ENCODE data around the gene TMPRSS11A.

Gene TMPRSS11A

GRCh38 chr4:67939195-67939594, 24.1 kb downstream of the TMPRSS11A start:
- peaks cover 0 to 2% (median 0%) of the 10 kb centered on the region in 5 donors for H3K9me3 ChIP-seq (ENCODE audit: control insufficient read depth in 5 of 5, low read length in 5 of 5)
- H3K4me1 ChIP-seq (ENCODE audit: control insufficient read depth in 5 of 5, insufficient read depth in 5 of 5, low read length in 5 of 5): no peaks in the 10 kb centered on the region
- no peaks in the 10 kb centered on the region for H3K27me3 ChIP-seq (ENCODE audit: control insufficient read depth in 5 of 5, insufficient read depth in 4 of 5, low read length in 5 of 5)
- no peak overlapping the region for H3K9ac ChIP-seq (ENCODE audit: low read length in 5 of 5)
- H3K27ac ChIP-seq (ENCODE audit: low read depth, low read length): no peak overlapping the region
- no peak overlapping the region for H3K4me3 ChIP-seq (ENCODE audit: low read depth in 1 of 5, low read length in 5 of 5)
- H3K36me3 ChIP-seq (ENCODE audit: control insufficient read depth in 5 of 5, insufficient read depth in 5 of 5, low read length in 5 of 5): no peaks in the 10 kb centered on the region

GRCh38 chr4:67935888-67936287, 27.4 kb downstream of the TMPRSS11A start:
- Histone ChIP-seq H3K9me3 (ENCODE audit: control insufficient read depth in 5 of 5, low read length in 5 of 5) (peaks cover 0 to 2% (median 0%) of the 10 kb centered on the region in 5 donors), H3K4me1 (ENCODE audit: control insufficient read depth in 5 of 5, insufficient read depth in 5 of 5, low read length in 5 of 5) (no peaks in the 10 kb centered on the region), H3K27ac (ENCODE audit: low read depth, low read length) (no peak overlapping the region), H3K27me3 (ENCODE audit: control insufficient read depth in 5 of 5, insufficient read depth in 4 of 5, low read length in 5 of 5) (no peaks in the 10 kb centered on the region), H3K9ac (ENCODE audit: low read length in 5 of 5) (no peak overlapping the region), H3K36me3 (ENCODE audit: control insufficient read depth in 5 of 5, insufficient read depth in 5 of 5, low read length in 5 of 5) (no peaks in the 10 kb centered on the region), H3K4me3 (ENCODE audit: low read depth in 1 of 5, low read length in 5 of 5) (no peak overlapping the region)

GRCh38 chr4:67934628-67935027, 28.7 kb downstream of the TMPRSS11A start:
- H3K4me3 ChIP-seq (ENCODE audit: low read depth in 1 of 5, low read length in 5 of 5): no peak overlapping the region
- peaks cover 0 to 2% (median 0%) of the 10 kb centered on the region in 5 donors for H3K9me3 ChIP-seq (ENCODE audit: control insufficient read depth in 5 of 5, low read length in 5 of 5)
- no peaks in the 10 kb centered on the region for H3K36me3 ChIP-seq (ENCODE audit: control insufficient read depth in 5 of 5, insufficient read depth in 5 of 5, low read length in 5 of 5)
- no peak overlapping the region for H3K27ac ChIP-seq (ENCODE audit: low read depth, low read length)
- no peaks in the 10 kb centered on the region for H3K27me3 ChIP-seq (ENCODE audit: control insufficient read depth in 5 of 5, insufficient read depth in 4 of 5, low read length in 5 of 5)
- no peak overlapping the region for H3K9ac ChIP-seq (ENCODE audit: low read length in 5 of 5)
- no peaks in the 10 kb centered on the region for H3K4me1 ChIP-seq (ENCODE audit: control insufficient read depth in 5 of 5, insufficient read depth in 5 of 5, low read length in 5 of 5)

GRCh38 chr4:67933755-67934154, 29.5 kb downstream of the TMPRSS11A start:
- Histone ChIP-seq H3K36me3 (ENCODE audit: control insufficient read depth in 5 of 5, insufficient read depth in 5 of 5, low read length in 5 of 5) (no peaks in the 10 kb centered on the region), H3K27me3 (ENCODE audit: control insufficient read depth in 5 of 5, insufficient read depth in 4 of 5, low read length in 5 of 5) (no peaks in the 10 kb centered on the region), H3K9me3 (ENCODE audit: control insufficient read depth in 5 of 5, low read length in 5 of 5) (peaks cover 0 to 2% (median 0%) of the 10 kb centered on the region in 5 donors), H3K27ac (ENCODE audit: low read depth, low read length) (no peak overlapping the region), H3K9ac (ENCODE audit: low read length in 5 of 5) (no peak overlapping the region), H3K4me1 (ENCODE audit: control insufficient read depth in 5 of 5, insufficient read depth in 5 of 5, low read length in 5 of 5) (no peaks in the 10 kb centered on the region), H3K4me3 (ENCODE audit: low read depth in 1 of 5, low read length in 5 of 5) (no peak overlapping the region)

- no peaks in the 10 kb centered on the region for H3K36me3 ChIP-seq (ENCODE audit: control insufficient read depth in 5 of 5, insufficient read depth in 5 of 5, low read length in 5 of 5)
- no peak overlapping the region for H3K4me3 ChIP-seq (ENCODE audit: low read depth in 1 of 5, low read length in 5 of 5)
- no peak overlapping the region for H3K9ac ChIP-seq (ENCODE audit: low read length in 5 of 5)
- no peak overlapping the region for H3K27ac ChIP-seq (ENCODE audit: low read depth, low read length)
- H3K4me1 ChIP-seq (ENCODE audit: control insufficient read depth in 5 of 5, insufficient read depth in 5 of 5, low read length in 5 of 5): no peaks in the 10 kb centered on the region
- peaks cover 0 to 2% (median 0%) of the 10 kb centered on the region in 5 donors for H3K9me3 ChIP-seq (ENCODE audit: control insufficient read depth in 5 of 5, low read length in 5 of 5)
- H3K27me3 ChIP-seq (ENCODE audit: control insufficient read depth in 5 of 5, insufficient read depth in 4 of 5, low read length in 5 of 5): no peaks in the 10 kb centered on the region
These were observed 30.3 kb downstream of the TMPRSS11A start for GRCh38 chr4:67933038-67933437.

- Histone ChIP-seq H3K9ac (ENCODE audit: low read length in 5 of 5) (no peak overlapping the region), H3K4me3 (ENCODE audit: low read depth in 1 of 5, low read length in 5 of 5) (no peak overlapping the region), H3K4me1 (ENCODE audit: control insufficient read depth in 5 of 5, insufficient read depth in 5 of 5, low read length in 5 of 5) (no peaks in the 10 kb centered on the region), H3K27ac (ENCODE audit: low read depth, low read length) (no peak overlapping the region), H3K27me3 (ENCODE audit: control insufficient read depth in 5 of 5, insufficient read depth in 4 of 5, low read length in 5 of 5) (no peaks in the 10 kb centered on the region), H3K36me3 (ENCODE audit: control insufficient read depth in 5 of 5, insufficient read depth in 5 of 5, low read length in 5 of 5) (no peaks in the 10 kb centered on the region), H3K9me3 (ENCODE audit: control insufficient read depth in 5 of 5, low read length in 5 of 5) (peaks cover 0 to 5% (median 0%) of the 10 kb centered on the region in 5 donors)
These were observed 32.0 kb downstream of the TMPRSS11A start for GRCh38 chr4:67931256-67931655.

GRCh38 chr4:67929426-67929825, 33.9 kb downstream of the TMPRSS11A start:
- no peaks in the 10 kb centered on the region for H3K4me1 ChIP-seq (ENCODE audit: control insufficient read depth in 5 of 5, insufficient read depth in 5 of 5, low read length in 5 of 5)
- H3K27ac ChIP-seq (ENCODE audit: low read depth, low read length): no peak overlapping the region
- H3K36me3 ChIP-seq (ENCODE audit: control insufficient read depth in 5 of 5, insufficient read depth in 5 of 5, low read length in 5 of 5): no peaks in the 10 kb centered on the region
- no peak overlapping the region for H3K4me3 ChIP-seq (ENCODE audit: low read depth in 1 of 5, low read length in 5 of 5)
- no peak overlapping the region for H3K9ac ChIP-seq (ENCODE audit: low read length in 5 of 5)
- H3K27me3 ChIP-seq (ENCODE audit: control insufficient read depth in 5 of 5, insufficient read depth in 4 of 5, low read length in 5 of 5): no peaks in the 10 kb centered on the region
- peaks cover 0 to 5% (median 4%) of the 10 kb centered on the region in 5 donors for H3K9me3 ChIP-seq (ENCODE audit: control insufficient read depth in 5 of 5, low read length in 5 of 5)

- no peak overlapping the region for H3K27ac ChIP-seq (ENCODE audit: low read depth, low read length)
- no peaks in the 10 kb centered on the region for H3K27me3 ChIP-seq (ENCODE audit: control insufficient read depth in 5 of 5, insufficient read depth in 4 of 5, low read length in 5 of 5)
- no peaks in the 10 kb centered on the region for H3K36me3 ChIP-seq (ENCODE audit: control insufficient read depth in 5 of 5, insufficient read depth in 5 of 5, low read length in 5 of 5)
- H3K4me3 ChIP-seq (ENCODE audit: low read depth in 1 of 5, low read length in 5 of 5): no peak overlapping the region
- no peak overlapping the region for H3K9ac ChIP-seq (ENCODE audit: low read length in 5 of 5)
- H3K9me3 ChIP-seq (ENCODE audit: control insufficient read depth in 5 of 5, low read length in 5 of 5): peaks cover 0 to 5% (median 4%) of the 10 kb centered on the region in 5 donors
- H3K4me1 ChIP-seq (ENCODE audit: control insufficient read depth in 5 of 5, insufficient read depth in 5 of 5, low read length in 5 of 5): no peaks in the 10 kb centered on the region
These were observed 34.7 kb downstream of the TMPRSS11A start for GRCh38 chr4:67928546-67928945.

- H3K36me3 ChIP-seq (ENCODE audit: control insufficient read depth in 5 of 5, insufficient read depth in 5 of 5, low read length in 5 of 5): no peaks in the 10 kb centered on the region
- no peak overlapping the region for H3K9ac ChIP-seq (ENCODE audit: low read length in 5 of 5)
- no peak overlapping the region for H3K4me3 ChIP-seq (ENCODE audit: low read depth in 1 of 5, low read length in 5 of 5)
- H3K27me3 ChIP-seq (ENCODE audit: control insufficient read depth in 5 of 5, insufficient read depth in 4 of 5, low read length in 5 of 5): no peaks in the 10 kb centered on the region
- H3K9me3 ChIP-seq (ENCODE audit: control insufficient read depth in 5 of 5, low read length in 5 of 5): peaks cover 0 to 5% (median 4%) of the 10 kb centered on the region in 5 donors
- no peaks in the 10 kb centered on the region for H3K4me1 ChIP-seq (ENCODE audit: control insufficient read depth in 5 of 5, insufficient read depth in 5 of 5, low read length in 5 of 5)
- H3K27ac ChIP-seq (ENCODE audit: low read depth, low read length): no peak overlapping the region
These were observed 36.0 kb downstream of the TMPRSS11A start for GRCh38 chr4:67927251-67927650.

GRCh38 chr4:67926485-67926884, 36.8 kb downstream of the TMPRSS11A start:
- Histone ChIP-seq H3K4me1 (ENCODE audit: control insufficient read depth in 5 of 5, insufficient read depth in 5 of 5, low read length in 5 of 5) (no peaks in the 10 kb centered on the region), H3K27ac (ENCODE audit: low read depth, low read length) (no peak overlapping the region), H3K9me3 (ENCODE audit: control insufficient read depth in 5 of 5, low read length in 5 of 5) (peaks cover 0 to 5% (median 4%) of the 10 kb centered on the region in 5 donors), H3K36me3 (ENCODE audit: control insufficient read depth in 5 of 5, insufficient read depth in 5 of 5, low read length in 5 of 5) (no peaks in the 10 kb centered on the region), H3K9ac (ENCODE audit: low read length in 5 of 5) (no peak overlapping the region), H3K27me3 (ENCODE audit: control insufficient read depth in 5 of 5, insufficient read depth in 4 of 5, low read length in 5 of 5) (no peaks in the 10 kb centered on the region), H3K4me3 (ENCODE audit: low read depth in 1 of 5, low read length in 5 of 5) (no peak overlapping the region)

- Histone ChIP-seq H3K9me3 (ENCODE audit: control insufficient read depth in 5 of 5, low read length in 5 of 5) (peaks cover 0 to 5% (median 4%) of the 10 kb centered on the region in 5 donors), H3K4me3 (ENCODE audit: low read depth in 1 of 5, low read length in 5 of 5) (no peak overlapping the region), H3K27ac (ENCODE audit: low read depth, low read length) (no peak overlapping the region), H3K36me3 (ENCODE audit: control insufficient read depth in 5 of 5, insufficient read depth in 5 of 5, low read length in 5 of 5) (no peaks in the 10 kb centered on the region), H3K9ac (ENCODE audit: low read length in 5 of 5) (no peak overlapping the region), H3K4me1 (ENCODE audit: control insufficient read depth in 5 of 5, insufficient read depth in 5 of 5, low read length in 5 of 5) (no peaks in the 10 kb centered on the region), H3K27me3 (ENCODE audit: control insufficient read depth in 5 of 5, insufficient read depth in 4 of 5, low read length in 5 of 5) (no peaks in the 10 kb centered on the region)
These were observed 40.6 kb downstream of the TMPRSS11A start for GRCh38 chr4:67922697-67923096.

Data from subcutaneous abdominal adipose tissue (tissue), 5 donors.